IgD-negative memory B cell (primary cell): ENCODE results near the gene FNDC3B. TPM values are rescaled to one million over a fixed set of nuclear protein-coding genes. Genes with fewer than 3 reads are reported as not detected.
"Not testable (repeated sequence)": the region's sequence is repeated elsewhere in the genome, so short reads cannot be mapped to it uniquely, and the experiment has no call there.

Experiments used
- H3K27ac Mint-ChIP-seq, 3 donors: one replicate each; pipeline ENCODE4 v1.8.0; 2020 to 2022; ENCODE audit warnings: mild to moderate bottlenecking in 3 of 3, mixed read lengths in 3 of 3, moderate library complexity in 1 of 3
- H3K27me3 Mint-ChIP-seq: one replicate; pipeline ENCODE4 v1.8.0; 2021; ENCODE audit warnings: mixed read lengths
- H3K36me3 Mint-ChIP-seq: one replicate; pipeline ENCODE4 v1.8.0; 2020; ENCODE audit warnings: mild to moderate bottlenecking, mixed read lengths
- H3K4me1 Mint-ChIP-seq, 3 donors: one replicate each; pipeline ENCODE4 v1.8.0; 2020 to 2022; ENCODE audit warnings: mixed read lengths in 3 of 3, mild to moderate bottlenecking in 1 of 3
- H3K4me3 Mint-ChIP-seq, 4 donors: one replicate each; pipeline ENCODE4 v1.8.0; 2020 to 2022; ENCODE audit warnings: mild to moderate bottlenecking in 4 of 4, mixed read lengths in 4 of 4, moderate library complexity in 3 of 4
- H3K9me3 Mint-ChIP-seq, 3 donors: one replicate each; pipeline ENCODE4 v1.8.0; 2020 to 2021; ENCODE audit warnings: mixed read lengths in 3 of 3, mild to moderate bottlenecking in 1 of 3
- polyA plus RNA-seq: library from polyadenylated mRNA; unstranded; fragments of 300-500 nt; fragmentation: Illumina TruSeq; gene quantifications from one replicate; pipeline ENCODE4 v1.2.3, GENCODE V29; 2021

Gene FNDC3B
- polyA plus RNA-seq, 1 donor from 2014 or later: 3.5 TPM

DNA sequence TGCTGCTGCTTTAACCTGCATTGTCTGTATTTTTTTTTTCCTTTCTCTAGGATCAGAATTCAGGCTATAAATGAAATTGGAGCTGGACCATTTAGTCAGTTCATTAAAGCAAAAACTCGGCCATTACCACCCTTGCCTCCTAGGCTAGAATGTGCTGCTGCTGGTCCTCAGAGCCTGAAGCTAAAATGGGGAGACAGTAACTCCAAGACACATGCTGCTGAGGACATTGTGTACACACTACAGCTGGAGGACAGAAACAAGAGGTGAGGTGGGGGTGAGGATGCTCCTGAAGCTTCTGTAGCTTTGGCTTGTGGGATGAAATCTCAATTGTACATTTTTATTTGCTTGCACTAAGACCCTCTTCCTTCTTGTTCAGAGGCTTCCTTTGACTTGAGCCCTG lies 323.2 kb downstream of the FNDC3B start:
- Mint-ChIP-seq H3K27me3 (no peaks in the 10 kb centered on the region), H3K9me3 (peaks cover 0 to 2% (median 0%) of the 10 kb centered on the region in 3 donors), H3K36me3 (peaks cover 21% of the 10 kb centered on the region), H3K4me3 (no peak overlapping the region), H3K27ac (no peak overlapping the region), H3K4me1 (no peaks in the 10 kb centered on the region)

DNA sequence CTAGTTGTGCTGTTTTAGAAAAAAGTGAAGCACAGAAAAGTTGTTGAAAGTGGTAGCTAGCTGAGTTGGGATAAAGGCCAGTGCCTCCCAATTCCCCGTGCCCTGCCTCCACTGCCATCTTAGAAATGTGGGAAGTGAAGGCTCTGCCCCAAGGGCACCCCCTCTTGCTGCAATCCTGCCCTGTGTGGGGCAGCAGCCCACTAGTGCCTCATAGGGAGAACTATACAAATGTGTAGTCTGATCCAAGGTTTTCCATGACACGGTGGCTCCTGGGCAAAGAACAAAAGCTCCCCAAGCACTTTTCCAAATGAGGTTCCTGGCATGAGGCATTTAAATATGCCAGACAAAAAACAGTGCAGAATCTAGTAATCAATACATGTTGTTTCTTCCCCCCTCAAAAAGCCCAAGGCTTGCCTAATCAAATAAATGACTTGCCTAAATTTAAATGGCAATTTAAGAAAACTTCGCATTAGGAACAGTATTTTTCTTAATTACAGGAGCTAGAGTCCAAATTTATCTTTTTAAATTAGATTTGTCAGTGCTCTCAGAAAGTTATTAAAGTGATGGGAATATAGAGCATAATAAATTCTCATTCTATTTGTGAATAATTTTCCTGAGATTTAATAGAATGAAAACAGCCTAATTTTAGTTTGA lies 325.1 kb downstream of the FNDC3B start:
- Mint-ChIP-seq H3K36me3 (peaks cover 15% of the 10 kb centered on the region), H3K27ac (no peak overlapping the region), H3K4me3 (no peak overlapping the region), H3K4me1 (no peaks in the 10 kb centered on the region), H3K9me3 (peaks cover 0 to 2% (median 0%) of the 10 kb centered on the region in 3 donors), H3K27me3 (no peaks in the 10 kb centered on the region)

DNA sequence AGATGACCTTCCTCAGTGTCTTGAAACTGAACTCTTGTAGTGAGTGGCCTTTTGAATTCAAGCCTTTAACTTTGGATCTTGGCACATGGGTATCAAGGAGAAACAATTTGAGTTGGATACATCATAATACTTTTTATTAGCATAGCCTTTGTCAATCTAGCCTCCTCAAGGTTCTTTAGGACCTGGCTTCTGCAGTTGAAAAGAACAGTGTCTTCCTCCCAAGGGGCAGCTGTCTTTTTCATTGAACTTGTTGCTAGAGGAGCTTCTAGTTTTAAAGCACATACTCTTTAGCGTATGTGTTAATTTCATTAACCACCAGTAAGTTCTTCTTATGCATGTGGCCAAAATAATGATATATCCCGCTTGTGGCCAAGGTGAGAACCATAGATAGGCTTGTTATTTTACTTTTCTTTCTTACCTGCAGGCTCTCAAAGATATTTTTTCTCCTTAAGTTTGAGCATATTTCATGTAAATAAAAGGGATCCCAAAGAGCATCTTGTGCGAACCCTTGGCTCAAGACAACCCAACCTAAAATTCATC lies 325.7 kb downstream of the FNDC3B start:
- Mint-ChIP-seq H3K9me3 (peaks cover 0 to 2% (median 0%) of the 10 kb centered on the region in 3 donors), H3K4me3 (no peak overlapping the region), H3K27ac (no peak overlapping the region), H3K4me1 (no peaks in the 10 kb centered on the region), H3K36me3 (peaks cover 14% of the 10 kb centered on the region), H3K27me3 (no peaks in the 10 kb centered on the region)

DNA sequence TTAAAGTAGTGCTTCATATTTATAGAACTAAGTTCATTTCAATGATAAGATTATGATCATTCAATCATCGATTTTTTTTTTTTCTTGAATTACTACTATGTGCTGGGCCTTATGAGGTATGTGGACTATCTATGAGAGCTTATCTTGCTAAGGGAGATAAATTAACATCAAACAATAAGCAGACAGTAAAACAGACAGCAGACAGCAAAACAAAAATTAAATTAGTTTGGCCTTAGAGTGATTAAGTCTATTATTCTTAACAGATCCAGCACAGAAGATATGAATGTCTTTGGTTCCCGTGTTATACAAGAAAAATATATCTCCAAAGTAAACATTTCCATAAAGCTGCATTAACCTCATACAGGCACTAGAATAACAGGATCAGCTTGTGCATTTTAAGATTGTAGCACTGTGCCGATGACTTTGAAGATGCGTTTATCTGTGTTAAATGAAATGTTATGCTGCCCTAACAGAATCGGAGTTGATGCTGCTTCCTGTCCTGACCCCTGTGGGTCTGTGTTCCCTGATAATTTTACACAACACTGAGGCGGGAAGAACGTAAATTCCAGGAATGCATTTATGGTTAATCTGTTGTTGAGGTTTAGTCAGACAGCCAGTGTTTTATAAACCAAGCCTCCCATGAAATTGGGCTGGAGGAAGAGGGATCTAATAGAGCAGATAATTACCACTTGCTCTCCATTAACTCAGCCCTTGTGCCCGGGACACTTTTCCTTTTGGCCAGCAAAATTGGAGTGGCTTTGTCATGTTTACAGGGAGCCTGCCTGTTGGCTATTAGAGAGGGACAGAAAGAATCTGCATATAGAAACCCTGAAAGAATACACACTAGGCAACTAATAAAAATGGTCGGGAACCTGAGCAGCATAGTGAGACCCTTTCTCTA lies 328.1 kb downstream of the FNDC3B start:
- H3K36me3 Mint-ChIP-seq: peaks cover 2% of the 10 kb centered on the region
- no peaks in the 10 kb centered on the region for H3K27me3 Mint-ChIP-seq
- H3K27ac Mint-ChIP-seq: no peak overlapping the region
- no peak overlapping the region for H3K4me3 Mint-ChIP-seq
- no peaks in the 10 kb centered on the region for H3K9me3 Mint-ChIP-seq
- H3K4me1 Mint-ChIP-seq: no peaks in the 10 kb centered on the region

DNA sequence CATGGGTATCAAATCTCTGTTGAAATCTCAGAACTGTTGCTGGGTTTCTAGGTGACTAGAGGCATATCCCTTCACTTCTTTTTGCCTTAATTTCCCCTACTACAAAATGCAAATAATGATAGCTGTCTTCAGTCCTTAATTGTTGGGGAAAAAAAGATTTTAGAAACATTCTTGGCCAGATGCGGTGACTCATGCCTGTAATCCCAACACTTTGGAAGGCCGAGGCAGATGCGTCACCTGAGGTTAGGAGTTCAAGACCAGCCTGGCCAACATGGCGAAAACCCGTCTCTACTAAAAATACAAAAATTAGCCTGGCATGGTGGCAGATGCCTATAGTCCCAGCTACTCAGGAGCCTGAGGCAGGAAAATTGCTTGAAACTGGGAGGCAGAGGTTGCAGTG lies 329.2 kb downstream of the FNDC3B start:
- H3K36me3 Mint-ChIP-seq, H3K9me3 Mint-ChIP-seq, H3K4me3 Mint-ChIP-seq, H3K27ac Mint-ChIP-seq, H3K4me1 Mint-ChIP-seq, H3K27me3 Mint-ChIP-seq: not testable (repeated sequence)

DNA sequence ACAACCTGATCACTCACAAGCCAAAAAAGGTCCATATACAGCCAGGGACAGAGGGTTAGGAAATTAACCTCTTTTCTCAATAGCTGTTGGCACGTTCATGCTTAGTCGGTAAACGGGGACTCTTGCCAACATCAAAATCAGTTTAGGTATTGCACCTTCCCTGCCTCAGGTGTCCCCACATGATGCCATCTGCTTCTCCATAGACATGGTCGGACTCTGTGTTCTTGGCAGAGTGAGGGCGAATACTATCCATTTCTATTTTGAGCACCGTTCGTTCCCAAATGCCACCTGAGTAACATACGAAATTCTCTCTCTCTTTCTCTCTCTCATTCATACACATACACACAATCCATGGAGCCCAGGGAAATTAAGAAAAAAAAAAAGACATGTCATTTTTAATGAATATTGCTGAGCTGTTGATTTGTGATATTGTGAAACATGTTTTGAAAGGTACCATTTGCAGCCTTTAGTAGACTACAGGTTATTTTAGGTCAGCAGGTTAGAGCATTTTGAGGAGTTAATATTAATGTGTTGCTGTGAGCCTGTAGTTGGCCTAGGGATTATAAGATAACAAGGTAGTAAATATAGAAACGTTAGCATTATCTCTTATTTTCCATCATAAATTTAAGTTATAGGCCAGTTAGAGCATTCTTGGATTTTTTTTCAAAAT lies 330.3 kb downstream of the FNDC3B start:
- Mint-ChIP-seq H3K27ac (no peak overlapping the region), H3K4me3 (no peak overlapping the region), H3K9me3 (no peaks in the 10 kb centered on the region), H3K4me1 (no peaks in the 10 kb centered on the region), H3K27me3 (no peaks in the 10 kb centered on the region), H3K36me3 (no peaks in the 10 kb centered on the region)

DNA sequence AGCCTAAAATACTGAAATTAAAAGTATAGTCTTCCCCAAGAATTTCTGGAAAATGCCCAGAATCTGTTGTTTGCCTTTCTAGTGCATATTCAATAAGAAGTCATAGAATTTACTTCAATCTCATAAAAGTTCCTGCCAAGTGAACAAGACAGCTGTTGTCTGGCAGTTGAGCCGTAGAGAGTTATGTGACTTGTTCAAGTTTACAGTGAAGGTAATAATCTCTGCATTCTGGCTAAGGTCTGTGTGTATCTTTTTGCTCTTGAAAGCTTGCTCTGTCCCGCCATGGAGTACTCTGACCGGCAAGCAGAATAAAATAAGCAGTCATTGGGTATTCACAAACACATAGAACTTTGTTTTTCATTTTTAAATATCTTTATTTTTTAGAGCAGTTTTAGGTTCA lies 331.0 kb downstream of the FNDC3B start:
- H3K4me3 Mint-ChIP-seq: no peak overlapping the region
- no peaks in the 10 kb centered on the region for H3K9me3 Mint-ChIP-seq
- H3K4me1 Mint-ChIP-seq: no peaks in the 10 kb centered on the region
- no peak overlapping the region for H3K27ac Mint-ChIP-seq
- H3K36me3 Mint-ChIP-seq: no peaks in the 10 kb centered on the region
- H3K27me3 Mint-ChIP-seq: no peaks in the 10 kb centered on the region

DNA sequence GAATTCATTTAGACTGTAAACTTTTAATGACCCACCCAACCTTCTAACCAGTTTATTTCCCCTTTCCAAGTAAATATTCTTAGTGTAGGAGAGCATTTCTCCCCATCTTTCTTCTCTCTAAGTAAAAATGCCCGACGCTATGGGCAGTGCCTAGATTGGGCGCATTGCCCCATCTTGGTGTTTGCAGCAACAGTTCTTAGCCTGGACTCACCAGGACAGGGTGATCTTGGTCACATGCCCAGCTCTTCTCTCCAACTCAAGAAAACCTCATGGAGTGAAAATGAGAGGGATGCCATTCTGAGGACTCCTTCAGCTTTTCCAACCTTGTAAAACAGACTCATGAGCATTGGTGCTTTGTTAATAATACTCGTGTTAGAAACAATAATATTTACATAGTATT lies 332.2 kb downstream of the FNDC3B start:
- Mint-ChIP-seq H3K4me3 (no peak overlapping the region), H3K36me3 (no peaks in the 10 kb centered on the region), H3K9me3 (no peaks in the 10 kb centered on the region), H3K27ac (no peak overlapping the region), H3K27me3 (no peaks in the 10 kb centered on the region), H3K4me1 (no peaks in the 10 kb centered on the region)

DNA sequence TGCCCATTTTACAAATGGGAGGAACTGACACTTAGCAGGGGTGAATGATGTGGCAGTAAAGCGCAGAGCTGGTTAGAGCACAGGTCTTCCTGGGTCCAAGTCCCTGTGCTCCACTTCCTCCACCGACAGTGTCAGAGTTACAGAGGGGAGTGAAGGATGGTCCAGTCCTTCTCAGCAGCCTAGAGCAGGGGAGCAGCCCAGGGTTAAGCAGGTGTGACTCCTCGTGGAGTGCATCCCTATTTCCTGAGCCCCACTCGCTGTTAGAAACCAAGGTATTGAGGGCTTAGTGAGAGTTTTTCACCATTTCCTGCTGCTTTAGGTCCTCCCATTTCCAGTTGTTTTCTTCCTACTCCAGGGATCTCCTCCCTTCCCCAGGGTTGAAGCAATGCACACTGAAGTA lies 333.5 kb downstream of the FNDC3B start:
- no peak overlapping the region for H3K27ac Mint-ChIP-seq

DNA sequence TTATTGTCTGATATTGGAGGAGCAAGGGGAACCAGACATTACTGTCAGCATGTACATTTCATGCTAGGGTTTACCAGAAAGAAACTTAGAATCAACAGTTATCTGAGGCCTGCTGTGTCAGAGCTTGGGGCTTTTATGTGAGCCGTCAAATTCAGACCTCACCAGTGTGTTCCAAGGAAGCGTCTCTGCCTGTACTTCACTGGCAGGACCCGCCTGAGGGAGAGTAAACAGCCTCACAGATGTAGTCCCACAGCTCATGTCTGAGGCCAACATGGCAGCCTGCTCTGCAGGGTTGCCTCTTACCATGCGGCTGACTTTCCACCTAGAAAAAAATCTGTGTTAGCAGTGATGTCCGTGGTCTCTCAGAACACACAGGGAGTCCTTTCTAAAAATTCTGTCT lies 334.5 kb downstream of the FNDC3B start:
- Mint-ChIP-seq H3K4me3 (no peak overlapping the region), H3K27ac (no peak overlapping the region), H3K4me1 (no peaks in the 10 kb centered on the region), H3K27me3 (no peaks in the 10 kb centered on the region), H3K9me3 (no peaks in the 10 kb centered on the region), H3K36me3 (peaks cover 5% of the 10 kb centered on the region)

More for the DNA sequence above, 333.5 kb downstream of the FNDC3B start:
- H3K4me1 Mint-ChIP-seq: no peaks in the 10 kb centered on the region
- H3K4me3 Mint-ChIP-seq: no peak overlapping the region
- H3K9me3 Mint-ChIP-seq: no peaks in the 10 kb centered on the region
- H3K36me3 Mint-ChIP-seq: no peaks in the 10 kb centered on the region
- no peaks in the 10 kb centered on the region for H3K27me3 Mint-ChIP-seq

DNA sequence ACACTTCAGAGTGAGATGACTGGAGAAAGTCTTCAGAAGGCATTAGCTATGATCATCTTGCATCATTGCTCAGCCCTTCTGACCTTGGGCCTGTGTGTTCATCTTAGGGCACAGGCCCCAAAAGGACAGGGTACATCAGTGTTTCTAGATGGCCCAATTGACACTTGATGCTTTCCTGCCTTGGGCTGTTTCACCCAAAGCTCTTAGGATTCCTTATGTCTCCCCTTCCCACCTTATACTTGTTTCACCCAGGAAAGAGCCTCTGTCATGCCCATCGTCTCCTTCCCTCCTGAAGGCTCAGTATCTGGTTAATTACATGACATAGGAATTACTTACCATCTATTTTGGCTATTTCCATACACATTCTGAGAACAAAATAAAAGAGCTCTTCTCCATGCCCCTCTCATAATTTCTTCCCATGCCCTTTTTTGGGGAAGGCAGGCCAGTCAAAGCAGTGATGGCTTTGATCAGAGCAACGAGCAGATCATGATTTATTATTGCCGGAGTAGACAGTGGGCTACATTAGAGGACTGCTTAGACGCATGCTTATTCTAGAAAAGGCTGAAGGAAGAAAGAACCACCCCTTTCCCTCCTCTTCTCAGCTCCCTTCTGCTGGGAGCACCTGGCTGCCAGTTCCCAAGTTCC lies 335.9 kb downstream of the FNDC3B start:
- no peak overlapping the region for H3K4me3 Mint-ChIP-seq
- H3K9me3 Mint-ChIP-seq: peaks cover under 1% of the 10 kb centered on the region in 3 donors
- no peaks in the 10 kb centered on the region for H3K4me1 Mint-ChIP-seq
- no peaks in the 10 kb centered on the region for H3K27me3 Mint-ChIP-seq
- no peak overlapping the region for H3K27ac Mint-ChIP-seq
- H3K36me3 Mint-ChIP-seq: peaks cover 13% of the 10 kb centered on the region

DNA sequence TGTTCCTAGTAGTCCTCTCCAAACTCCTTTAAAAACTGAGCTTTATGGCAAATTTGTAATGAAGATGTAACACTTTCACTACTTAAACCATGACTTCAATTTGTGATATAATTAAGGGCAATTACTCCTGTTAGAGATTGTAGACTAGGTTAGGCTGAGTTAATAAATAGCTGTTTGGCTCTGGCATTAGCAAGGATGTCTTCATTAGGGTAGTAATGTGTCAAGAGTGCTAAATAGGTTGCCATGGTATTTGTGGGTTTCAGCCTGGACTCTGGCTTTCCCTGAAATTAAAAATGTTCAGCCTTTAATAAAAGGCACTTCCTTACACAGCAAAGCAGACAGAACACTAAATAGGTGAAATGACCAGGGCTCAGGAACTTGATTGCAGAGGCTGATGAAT lies 337.0 kb downstream of the FNDC3B start:
- no peaks in the 10 kb centered on the region for H3K27me3 Mint-ChIP-seq
- peaks cover 2 to 6% (median 4%) of the 10 kb centered on the region in 3 donors for H3K9me3 Mint-ChIP-seq
- peaks cover 19% of the 10 kb centered on the region for H3K36me3 Mint-ChIP-seq
- H3K4me3 Mint-ChIP-seq: no peak overlapping the region
- no peaks in the 10 kb centered on the region for H3K4me1 Mint-ChIP-seq
- no peak overlapping the region for H3K27ac Mint-ChIP-seq

DNA sequence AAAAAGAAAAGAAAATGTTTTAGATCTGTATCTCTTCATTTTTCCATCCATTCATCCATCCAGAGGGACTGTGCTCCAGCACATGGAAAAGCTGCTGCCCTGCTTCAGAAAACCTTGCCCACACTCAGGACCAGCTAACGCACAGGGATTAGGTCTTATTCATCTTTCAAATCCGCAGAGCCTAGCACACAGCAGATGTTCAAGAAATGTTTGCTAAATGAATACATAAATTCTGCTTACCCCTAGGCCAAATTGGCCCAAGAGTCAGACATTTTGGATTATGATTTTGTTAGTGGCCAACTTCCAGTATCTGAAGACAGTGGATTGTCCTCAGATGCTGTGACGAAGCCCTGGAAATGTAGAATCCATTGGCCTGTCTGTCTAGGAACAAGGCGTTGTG lies 337.5 kb downstream of the FNDC3B start:
- Mint-ChIP-seq H3K36me3 (peaks cover 19% of the 10 kb centered on the region), H3K4me3 (no peak overlapping the region), H3K9me3 (peaks cover 2 to 6% (median 5%) of the 10 kb centered on the region in 3 donors), H3K4me1 (no peaks in the 10 kb centered on the region), H3K27ac (no peak overlapping the region), H3K27me3 (no peaks in the 10 kb centered on the region)

DNA sequence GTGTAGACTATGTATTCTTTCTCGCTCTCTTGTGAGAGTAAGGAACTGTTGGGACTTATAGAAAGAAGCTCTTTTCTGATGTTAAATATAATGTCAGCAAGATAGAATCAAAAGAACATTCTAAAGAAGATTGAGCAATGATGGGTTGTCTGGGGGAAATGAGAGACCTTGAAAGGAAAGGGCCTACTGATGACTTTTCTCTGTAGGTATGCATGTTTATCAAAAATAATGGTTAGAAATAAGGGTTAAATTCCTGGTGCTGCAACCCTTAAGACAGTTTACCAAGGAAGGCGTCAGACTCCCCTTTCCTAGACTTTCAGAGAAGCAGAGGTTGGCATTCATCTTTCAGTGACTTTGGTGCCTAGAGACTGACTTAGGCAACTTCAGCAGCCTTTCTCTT lies 339.1 kb downstream of the FNDC3B start:
- no peak overlapping the region for H3K27ac Mint-ChIP-seq
- no peaks in the 10 kb centered on the region for H3K27me3 Mint-ChIP-seq
- peaks cover 28% of the 10 kb centered on the region for H3K36me3 Mint-ChIP-seq
- no peak overlapping the region for H3K4me3 Mint-ChIP-seq
- no peaks in the 10 kb centered on the region for H3K4me1 Mint-ChIP-seq
- H3K9me3 Mint-ChIP-seq: peaks cover 2 to 6% (median 5%) of the 10 kb centered on the region in 3 donors

DNA sequence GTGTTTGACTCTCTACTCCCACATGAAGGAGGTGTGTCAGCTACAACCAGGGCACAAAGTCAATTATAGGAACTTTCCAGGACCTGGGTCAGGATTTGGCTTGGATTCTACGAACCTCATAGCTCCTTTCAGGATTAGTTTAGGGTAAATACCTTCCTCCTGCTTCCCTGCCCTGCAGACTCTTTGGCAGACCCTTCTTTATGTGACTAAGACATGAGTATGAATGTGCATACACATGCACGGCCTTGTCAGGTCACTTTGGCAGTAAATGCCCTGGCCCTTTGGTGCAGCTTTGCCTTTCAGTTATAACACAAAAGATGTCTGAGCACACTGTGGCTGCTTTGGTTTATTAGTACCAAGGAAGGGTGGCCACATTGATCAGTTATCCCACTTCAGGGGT lies 340.0 kb downstream of the FNDC3B start:
- H3K36me3 Mint-ChIP-seq: peaks cover 28% of the 10 kb centered on the region
- no peaks in the 10 kb centered on the region for H3K27me3 Mint-ChIP-seq
- no peak overlapping the region for H3K27ac Mint-ChIP-seq
- H3K9me3 Mint-ChIP-seq: peaks cover 2 to 6% (median 5%) of the 10 kb centered on the region in 3 donors
- H3K4me3 Mint-ChIP-seq: no peak overlapping the region
- no peaks in the 10 kb centered on the region for H3K4me1 Mint-ChIP-seq
